PC-3 (cell line): ENCODE data around the gene TESK2. TPM values are rescaled to one million over a fixed set of nuclear protein-coding genes. Genes with fewer than 3 reads are reported as not detected.

Experiments
- ATAC-seq: fragments of 200-7000 bp; cut with Tn5 transposase; 2 replicates; pipeline ENCODE4 v1.9.1; 2020; ENCODE audit warnings: mild to moderate bottlenecking, moderate library complexity
- BruUV-seq: library from RNA; stranded (reverse); fragments of 400-500 nt; replicated peaks from 2 replicates; lab custom pipeline; 2021; lab: Mats Ljungman, UMichigan
- CTCF ChIA-PET: fragments of 300-600 bp; sonication (Branson Sonifier 250); formaldehyde crosslinking; loops from one replicate; lab custom pipeline; 2022; ENCODE audit warnings: antibody characterized with exemption; lab: Charles Lee
- POLR2A ChIA-PET: fragments of 300-600 bp; sonication (Branson Sonifier 250); formaldehyde crosslinking; loops from one replicate; lab custom pipeline; 2022; ENCODE audit warnings: antibody characterized with exemption; ENCODE audit not compliant: unreplicated experiment; lab: Charles Lee
- DNase-seq: peaks from one replicate; pipeline ENCODE4 v3.0.0-alpha.2; 2015
- H2AFZ ChIP-seq: fragments of 300-600 bp; sonication (generic); 2 replicates; pipeline ENCODE4 v1.6.0; 2016; ENCODE audit warnings: antibody characterized with exemption, low read length
- H3F3A ChIP-seq: fragments of 300-600 bp; sonication (generic); one replicate; pipeline ENCODE4 v1.6.0; 2017; ENCODE audit warnings: antibody characterized with exemption, low read length, control low read depth, mild to moderate bottlenecking; ENCODE audit not compliant: unreplicated experiment
- H3K27ac ChIP-seq: fragments of 300-600 bp; sonication (generic); 2 replicates; pipeline ENCODE4 v1.5.1; 2016; ENCODE audit warnings: mild to moderate bottlenecking, low read length
- H3K27me3 ChIP-seq: fragments of 300-600 bp; sonication (generic); 2 replicates; pipeline ENCODE4 v1.6.1; 2016; ENCODE audit warnings: low read length, mixed read lengths
- H3K36me3 ChIP-seq: fragments of 300-600 bp; sonication (generic); 2 replicates; pipeline ENCODE4 v1.6.1; 2016; ENCODE audit warnings: low read depth, mixed run types, low read length, mixed read lengths
- H3K4me1 ChIP-seq: fragments of 300-600 bp; sonication (generic); 2 replicates; pipeline ENCODE4 v1.5.1; 2016; ENCODE audit warnings: low read length; ENCODE audit not compliant: insufficient read depth
- H3K4me2 ChIP-seq: fragments of 300-600 bp; sonication (generic); 2 replicates; pipeline ENCODE4 v1.6.0; 2016; ENCODE audit warnings: low read length
- H3K4me3 ChIP-seq: fragments of 300-600 bp; sonication (generic); 2 replicates; pipeline ENCODE4 v1.5.1; 2016; ENCODE audit warnings: mild to moderate bottlenecking, low read length, mixed read lengths
- H3K79me2 ChIP-seq: fragments of 300-600 bp; sonication (generic); 2 replicates; pipeline ENCODE4 v1.6.1; 2017; ENCODE audit warnings: low read length, mixed read lengths
- H3K9ac ChIP-seq: fragments of 300-600 bp; sonication (generic); 2 replicates; pipeline ENCODE4 v1.6.0; 2016; ENCODE audit warnings: mild to moderate bottlenecking, low read length
- H3K9me2 ChIP-seq: fragments of 300-600 bp; sonication (generic); replicated peaks from 2 replicates; pipeline ENCODE4 v1.6.1; 2016; ENCODE audit warnings: mixed run types, low read length, mixed read lengths
- H3K9me3 ChIP-seq: fragments of 300-600 bp; sonication (generic); 2 replicates; pipeline ENCODE4 v1.6.1; 2016; ENCODE audit warnings: low read length, mixed read lengths
- H4K20me1 ChIP-seq: fragments of 300-600 bp; sonication (generic); 2 replicates; pipeline ENCODE4 v1.6.1; 2016; ENCODE audit warnings: low read length, mixed read lengths
- CTCF ChIP-seq: fragments of 300-600 bp; sonication (generic); conservative IDR thresholded peaks from 2 replicates; pipeline ENCODE4 v1.5.1; 2017; ENCODE audit warnings: antibody characterized with exemption, low read depth, mild to moderate bottlenecking, low read length
- EZH2 ChIP-seq: fragments of 300-600 bp; sonication (generic); IDR thresholded peaks from one replicate; pipeline ENCODE4 v1.6.1; 2017; ENCODE audit warnings: antibody characterized with exemption, mild to moderate bottlenecking, low read length; ENCODE audit not compliant: unreplicated experiment
- EZH2phosphoT487 ChIP-seq: fragments of 300-600 bp; sonication (generic); IDR thresholded peaks from 2 replicates; pipeline ENCODE4 v1.6.1; 2018; ENCODE audit warnings: mild to moderate bottlenecking, antibody characterized with exemption, low read length, borderline replicate concordance
- intact Hi-C: fragments of 100-400 bp; cut with micrococcal nuclease; formaldehyde crosslinking; loops from 2 replicates; pipeline ENCODE4 v1.9.0; 2023
- total RNA-seq: library from RNA; depleted of rRNA; stranded (reverse); fragments of >200 nt; gene quantifications from 2 replicates; pipeline ENCODE4 v1.2.3, GENCODE V29; 2014

Gene TESK2
- total RNA-seq, 1 experiment from 2014 or later: 6.0 TPM

DNA sequence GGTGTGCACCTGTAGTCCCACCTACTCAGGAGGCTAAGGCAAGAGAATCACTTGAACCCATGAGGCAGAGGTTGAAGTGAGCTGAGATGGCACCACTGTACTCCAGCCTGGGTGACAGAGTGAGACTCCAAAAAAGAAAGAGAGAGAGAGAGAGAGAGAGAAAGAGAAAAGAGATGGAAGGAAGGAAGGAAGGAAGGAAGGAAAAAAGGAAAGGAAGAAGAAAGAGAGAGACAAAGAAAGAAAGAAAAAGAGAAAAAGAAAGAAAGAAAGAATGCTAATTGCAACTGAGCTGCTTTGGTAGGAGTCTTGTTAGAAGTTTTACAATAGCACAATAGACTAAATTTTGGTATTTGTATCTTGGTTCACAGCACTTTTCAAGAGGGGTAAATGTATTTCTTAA, 25.7 kb downstream of the TESK2 start:
- H3K36me3 ChIP-seq: no peaks in the 10 kb centered on the region
- CTCF ChIA-PET: no interaction called here
- H3K9me3 ChIP-seq: no peaks in the 10 kb centered on the region
- H3K4me2 ChIP-seq: no peak overlapping the region
- H4K20me1 ChIP-seq: no peaks in the 10 kb centered on the region
- H3K4me3 ChIP-seq: no peak overlapping the region
- no peak overlapping the region for H2AFZ ChIP-seq
- POLR2A ChIA-PET: no interaction called here
- TF ChIP-seq EZH2phosphoT487: no peak
- TF ChIP-seq EZH2: no peak
- no peak for TF ChIP-seq CTCF
- H3K79me2 ChIP-seq: no peaks in the 10 kb centered on the region
- no peak for ATAC-seq
- no peaks in the 10 kb centered on the region for H3F3A ChIP-seq
- H3K27me3 ChIP-seq: no peaks in the 10 kb centered on the region
- no peaks in the 10 kb centered on the region for H3K4me1 ChIP-seq
- no peaks in the 10 kb centered on the region for H3K9me2 ChIP-seq
- H3K9ac ChIP-seq: no peak overlapping the region
- no peak overlapping the region for H3K27ac ChIP-seq
- no TSS peak for BruUV-seq
- intact Hi-C loops: no loop called here
- no peak for DNase-seq

- Histone ChIP-seq H3K9me3 (no peaks in the 10 kb centered on the region), H3K4me1 (no peaks in the 10 kb centered on the region), H3K9ac (no peak overlapping the region), H3K27ac (no peak overlapping the region), H3K36me3 (no peaks in the 10 kb centered on the region), H3K79me2 (no peaks in the 10 kb centered on the region), H4K20me1 (no peaks in the 10 kb centered on the region), H3F3A (no peaks in the 10 kb centered on the region), H3K4me2 (no peak overlapping the region), H2AFZ (no peak overlapping the region), H3K27me3 (no peaks in the 10 kb centered on the region), H3K9me2 (no peaks in the 10 kb centered on the region), H3K4me3 (no peak overlapping the region)
- intact Hi-C loops: no loop called here
- ChIA-PET CTCF (no interaction called here), POLR2A (no interaction called here)
- ATAC-seq: no peak
- no TSS peak for BruUV-seq
- no peak for TF ChIP-seq EZH2
- TF ChIP-seq CTCF: no peak
- TF ChIP-seq EZH2phosphoT487: no peak
- DNase-seq: no peak
Measured at GRCh38 chr1:45458894-45459293, 32.1 kb downstream of the TESK2 start.

- Histone ChIP-seq H2AFZ (no peak overlapping the region), H3K4me1 (no peaks in the 10 kb centered on the region), H3K9me3 (no peaks in the 10 kb centered on the region), H3K9ac (no peak overlapping the region), H3K27me3 (no peaks in the 10 kb centered on the region), H3K27ac (no peak overlapping the region), H4K20me1 (no peaks in the 10 kb centered on the region), H3K79me2 (no peaks in the 10 kb centered on the region), H3F3A (no peaks in the 10 kb centered on the region), H3K9me2 (no peaks in the 10 kb centered on the region), H3K4me2 (no peak overlapping the region), H3K4me3 (no peak overlapping the region), H3K36me3 (no peaks in the 10 kb centered on the region)
- POLR2A ChIA-PET: no interaction called here
- TF ChIP-seq EZH2phosphoT487: no peak
- no peak for TF ChIP-seq CTCF
- TF ChIP-seq EZH2: no peak
- BruUV-seq: no TSS peak
- intact Hi-C loops: no loop called here
- no peak for ATAC-seq
- CTCF ChIA-PET: no interaction called here
- DNase-seq: no peak
Measured at GRCh38 chr1:45456531-45456930, 34.4 kb downstream of the TESK2 start.
